Measurements from ENCODE around the gene PROP1. TPM values are rescaled to one million over a fixed set of nuclear protein-coding genes. Genes with fewer than 3 reads are reported as not detected.

PROP1 gene
- total RNA-seq, 1 donor from 2014 or later = not detected

DNA sequence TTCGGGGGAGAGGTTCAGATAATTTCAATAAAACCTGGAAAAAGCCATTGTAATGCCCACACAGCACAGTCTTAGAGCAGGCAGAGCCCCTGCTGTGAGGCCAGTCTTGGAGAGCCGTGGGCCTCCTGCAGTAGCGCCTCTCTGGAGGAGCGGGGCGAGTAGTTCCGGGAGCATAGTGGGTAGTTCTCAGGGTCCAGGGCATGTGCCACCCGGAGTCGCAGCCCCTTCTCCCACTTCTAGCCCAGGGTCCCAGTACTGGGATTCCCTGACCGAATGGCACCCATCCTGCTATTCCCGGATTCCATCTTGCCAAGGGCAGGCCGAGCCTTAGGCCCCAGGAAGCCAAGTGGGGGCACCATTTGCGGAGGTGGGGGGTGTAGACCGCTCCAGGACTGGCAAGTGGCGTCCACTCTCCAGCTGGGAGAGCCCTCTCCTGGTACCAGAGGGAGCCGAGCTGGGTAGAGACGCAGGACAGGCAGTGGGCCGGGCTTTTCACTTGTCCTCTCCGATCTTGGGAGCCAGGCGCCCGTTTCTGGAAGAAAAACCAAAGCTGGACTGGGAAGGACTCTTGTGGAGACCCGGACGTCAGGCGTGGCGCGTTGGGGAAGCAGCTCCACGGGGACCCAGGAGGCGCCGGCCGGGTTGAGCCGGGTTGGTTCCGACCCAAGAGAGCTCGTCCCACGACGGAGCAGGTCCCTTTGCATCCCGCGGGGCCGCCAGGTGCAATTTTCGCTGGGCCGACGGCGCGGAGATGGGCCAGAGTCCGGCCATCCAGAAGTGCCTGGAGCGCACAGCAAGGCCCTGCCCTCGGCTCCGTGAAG is 12.1 kb downstream of the PROP1 start:
- Histone ChIP-seq H3K4me3 (peak overlapping the region in 1 of 2 donors; percentile 3), H3K27ac (no peak overlapping the region), H3K9me3 (no peaks in the 10 kb centered on the region), H3K27me3 (no peaks in the 10 kb centered on the region), H3K36me3 (no peaks in the 10 kb centered on the region), H3K4me1 (peaks cover 9% of the 10 kb centered on the region)
- no peak for TF ChIP-seq POLR2AphosphoS5 (IDR thresholded peaks at IDR 0.05; ENCODE audit: insufficient read depth in 1 of 2, low read depth in 1 of 2)
- TF ChIP-seq POLR2A (IDR thresholded peaks at IDR 0.05) = no peak
- TF ChIP-seq, protein P1, sequence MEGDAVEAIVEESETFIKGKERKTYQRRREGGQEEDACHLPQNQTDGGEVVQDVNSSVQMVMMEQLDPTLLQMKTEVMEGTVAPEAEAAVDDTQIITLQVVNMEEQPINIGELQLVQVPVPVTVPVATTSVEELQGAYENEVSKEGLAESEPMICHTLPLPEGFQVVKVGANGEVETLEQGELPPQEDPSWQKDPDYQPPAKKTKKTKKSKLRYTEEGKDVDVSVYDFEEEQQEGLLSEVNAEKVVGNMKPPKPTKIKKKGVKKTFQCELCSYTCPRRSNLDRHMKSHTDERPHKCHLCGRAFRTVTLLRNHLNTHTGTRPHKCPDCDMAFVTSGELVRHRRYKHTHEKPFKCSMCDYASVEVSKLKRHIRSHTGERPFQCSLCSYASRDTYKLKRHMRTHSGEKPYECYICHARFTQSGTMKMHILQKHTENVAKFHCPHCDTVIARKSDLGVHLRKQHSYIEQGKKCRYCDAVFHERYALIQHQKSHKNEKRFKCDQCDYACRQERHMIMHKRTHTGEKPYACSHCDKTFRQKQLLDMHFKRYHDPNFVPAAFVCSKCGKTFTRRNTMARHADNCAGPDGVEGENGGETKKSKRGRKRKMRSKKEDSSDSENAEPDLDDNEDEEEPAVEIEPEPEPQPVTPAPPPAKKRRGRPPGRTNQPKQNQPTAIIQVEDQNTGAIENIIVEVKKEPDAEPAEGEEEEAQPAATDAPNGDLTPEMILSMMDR (IDR thresholded peaks at IDR 0.05) = no peak
- intact Hi-C loops (cut with DNase I) = no loop called here
- peak in 1 of 2 donors; percentile 75 for DNase-seq (ENCODE audit: extremely low spot score in 2 of 2)

DNA sequence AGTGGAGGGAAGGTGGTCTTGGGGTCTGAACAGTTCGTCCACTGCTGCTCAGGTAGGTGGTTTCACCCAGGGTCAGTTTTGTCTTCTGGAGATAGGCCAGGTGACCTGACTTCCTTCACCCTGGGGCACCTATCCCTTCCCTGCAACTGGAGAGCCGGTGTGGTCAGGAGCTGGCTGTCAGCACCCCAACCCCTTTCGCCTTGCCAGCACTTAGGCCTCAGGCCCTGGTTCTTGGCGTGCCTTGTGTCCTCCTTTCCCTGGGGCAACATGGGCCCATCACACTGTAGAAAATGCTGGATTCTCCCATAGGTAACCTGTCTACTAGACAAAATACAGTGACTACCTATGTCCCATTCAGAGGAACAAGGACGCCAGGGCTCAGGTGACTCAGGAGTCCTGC is 13.1 kb downstream of the PROP1 start:
- H3K9me3 ChIP-seq = no peaks in the 10 kb centered on the region
- no peaks in the 10 kb centered on the region for H3K27me3 ChIP-seq
- no peak overlapping the region for H3K27ac ChIP-seq
- no peaks in the 10 kb centered on the region for H3K36me3 ChIP-seq
- intact Hi-C loops (cut with DNase I) = no loop called here
- H3K4me3 ChIP-seq = no peak overlapping the region
- H3K4me1 ChIP-seq = peaks cover 9% of the 10 kb centered on the region
- TF ChIP-seq, protein P1 (IDR thresholded peaks at IDR 0.05) = no peak
- TF ChIP-seq POLR2AphosphoS5 (IDR thresholded peaks at IDR 0.05; ENCODE audit: insufficient read depth in 1 of 2, low read depth in 1 of 2) = no peak
- TF ChIP-seq POLR2A (IDR thresholded peaks at IDR 0.05) = no peak
- DNase-seq (ENCODE audit: extremely low spot score in 2 of 2) = no peak

DNA sequence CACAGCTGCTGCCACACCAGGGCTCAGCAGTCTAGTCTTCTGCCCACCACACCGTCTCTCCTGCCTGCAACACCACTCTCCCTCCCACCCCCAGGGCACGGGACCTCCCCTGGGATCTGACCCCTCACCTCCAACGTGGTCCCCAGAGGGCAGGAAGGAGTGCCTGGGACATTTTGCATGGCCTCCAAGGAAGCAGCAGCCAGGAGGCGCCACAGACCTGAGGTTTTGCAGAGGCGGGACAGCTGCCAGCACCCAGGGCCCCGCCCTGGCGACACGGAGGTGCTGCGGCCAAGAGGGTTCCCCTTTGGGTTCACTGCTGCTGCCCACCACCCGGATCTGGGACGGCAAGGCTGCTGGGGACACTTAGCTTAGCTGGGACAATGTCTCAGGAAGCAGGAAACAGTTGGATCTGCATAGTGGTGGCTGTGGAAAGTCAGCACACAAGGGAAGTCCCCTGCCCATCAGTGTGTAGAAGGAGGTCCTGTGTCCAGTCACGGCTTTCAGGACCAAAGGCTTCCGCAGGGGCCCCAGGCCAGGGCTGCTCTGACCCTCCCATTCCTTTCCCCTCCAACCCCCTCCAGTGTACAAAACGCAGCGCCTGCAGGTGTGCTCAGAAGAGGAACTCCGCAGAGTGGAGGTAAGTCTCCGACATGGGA is 13.8 kb downstream of the PROP1 start:
- H3K4me3 ChIP-seq = no peak overlapping the region
- no peak overlapping the region for H3K27ac ChIP-seq
- TF ChIP-seq, protein P1 (IDR thresholded peaks at IDR 0.05) = peak in 1 of 3 experiments; percentile 4
- no peak for TF ChIP-seq POLR2A (IDR thresholded peaks at IDR 0.05)
- TF ChIP-seq POLR2AphosphoS5 (IDR thresholded peaks at IDR 0.05; ENCODE audit: insufficient read depth in 1 of 2, low read depth in 1 of 2) = no peak
- H3K36me3 ChIP-seq = no peaks in the 10 kb centered on the region
- intact Hi-C loops (cut with DNase I) = no loop called here
- peaks cover 9% of the 10 kb centered on the region for H3K4me1 ChIP-seq
- H3K27me3 ChIP-seq = no peaks in the 10 kb centered on the region
- H3K9me3 ChIP-seq = no peaks in the 10 kb centered on the region
- peak in 1 of 2 donors; percentile 80 for DNase-seq (ENCODE audit: extremely low spot score in 2 of 2)

DNA sequence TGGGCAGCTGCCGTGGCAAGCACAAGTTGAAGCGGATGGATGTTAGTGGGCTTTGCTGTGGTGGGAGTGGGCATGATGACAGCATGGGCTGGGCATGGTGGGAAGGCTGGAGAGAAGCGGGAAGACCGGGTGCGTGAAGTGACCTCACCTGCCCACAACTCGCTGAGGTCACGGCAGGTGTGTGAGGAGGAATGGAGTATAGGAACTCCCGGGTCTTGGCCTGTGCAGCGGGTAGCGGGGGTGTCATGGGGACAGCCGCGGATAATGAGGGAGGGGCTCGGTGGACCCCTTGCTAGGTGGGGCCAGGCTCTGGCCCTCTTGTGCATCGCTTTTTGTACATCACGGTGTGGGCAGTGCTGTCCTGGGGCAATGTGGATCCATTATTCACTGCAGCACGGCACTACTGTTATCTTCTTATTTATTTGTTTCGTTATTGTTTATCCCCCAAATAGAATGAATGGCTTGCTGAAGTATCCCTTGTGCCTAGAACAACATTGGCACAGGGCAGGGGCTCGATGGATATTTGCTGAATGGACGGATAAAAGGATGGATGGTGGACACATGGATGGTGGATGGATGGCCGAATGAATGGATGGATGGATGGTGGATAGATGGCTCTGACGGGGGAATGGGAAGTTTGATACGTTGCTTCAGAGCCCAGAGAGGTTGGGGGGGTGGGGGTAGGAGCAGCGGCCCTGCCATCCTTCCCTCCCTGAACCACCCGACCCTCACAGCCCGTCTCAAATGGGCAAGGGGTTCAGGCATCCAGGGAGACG is 14.6 kb downstream of the PROP1 start:
- Histone ChIP-seq H3K4me1 (peaks cover 9% of the 10 kb centered on the region), H3K36me3 (no peaks in the 10 kb centered on the region), H3K27me3 (no peaks in the 10 kb centered on the region), H3K27ac (no peak overlapping the region), H3K4me3 (no peak overlapping the region), H3K9me3 (no peaks in the 10 kb centered on the region)
- TF ChIP-seq POLR2AphosphoS5 (IDR thresholded peaks at IDR 0.05; ENCODE audit: insufficient read depth in 1 of 2, low read depth in 1 of 2) (no peak), POLR2A (IDR thresholded peaks at IDR 0.05) (no peak)
- TF ChIP-seq, protein P1 (IDR thresholded peaks at IDR 0.05) = no peak
- DNase-seq (ENCODE audit: extremely low spot score in 2 of 2) = no peak
- intact Hi-C loops (cut with DNase I) = no loop called here

All from vagina (tissue), 2 donors.